ENCODE results near the gene NLGN2. TPM values are rescaled to one million over a fixed set of nuclear protein-coding genes. Genes with fewer than 3 reads are reported as not detected.

Gene NLGN2
- total and polyA plus RNA-seq, 4 donors, result 0.24 to 2.4 (median 0.90) TPM

- Histone ChIP-seq H3K4me1 (ENCODE audit: control insufficient read depth in 4 of 4, insufficient read depth in 4 of 4, low read length in 3 of 4) (peaks cover 6 to 18% (median 12%) of the 10 kb centered on the region in 4 donors), H3K9me3 (ENCODE audit: control insufficient read depth in 4 of 4, low read length in 3 of 4) (no peaks in the 10 kb centered on the region), H3K9ac (ENCODE audit: low read depth in 1 of 2, low read length in 2 of 2) (no peak overlapping the region), H3K36me3 (ENCODE audit: control insufficient read depth in 4 of 4, insufficient read depth in 3 of 4, low read depth in 1 of 4, low read length in 3 of 4) (peaks cover 0 to 2% (median 0%) of the 10 kb centered on the region in 4 donors), H3K27me3 (ENCODE audit: control insufficient read depth in 4 of 4, insufficient read depth in 4 of 4, low read length in 3 of 4) (peaks cover 0 to 3% (median 0%) of the 10 kb centered on the region in 4 donors), H3K27ac (ENCODE audit: low read depth in 1 of 2, low read length in 2 of 2) (no peak overlapping the region), H3K4me3 (ENCODE audit: low read depth in 1 of 3, low read length in 3 of 3) (peak overlapping the region; percentile 12 to 74 (median 63))
- no peak for DNase-seq (ENCODE audit: low spot score)
- 40% methylated on average over 7 of the region's 7 CpGs for WGBS
- TF ChIP-seq REST (IDR thresholded peaks at IDR 0.05), result no peak
Measured at GRCh38 chr17:7380321-7380720, 27.3 kb upstream of the NLGN2 start.

- TF ChIP-seq RXRA (IDR thresholded peaks at IDR 0.05), result no peak
- peak; percentile 53 for TF ChIP-seq REST (IDR thresholded peaks at IDR 0.05)
- no peak for TF ChIP-seq FOXA1 (IDR thresholded peaks at IDR 0.05)
- TF ChIP-seq MAX (IDR thresholded peaks at IDR 0.05), result no peak
- no peak for TF ChIP-seq HNF4G (IDR thresholded peaks at IDR 0.05)
- peak within 1 kb of the TSS in 1 of 2 donors; percentile 47 for H3K9ac ChIP-seq (ENCODE audit: low read depth in 1 of 2, low read length in 2 of 2)
- H3K27ac ChIP-seq (ENCODE audit: low read depth in 1 of 2, low read length in 2 of 2), result no peak within 1 kb of the TSS
- H3K4me3 ChIP-seq (ENCODE audit: low read depth in 1 of 3, low read length in 3 of 3), result peak within 1 kb of the TSS; percentile 45 to 74 (median 63)
- no peak for DNase-seq (ENCODE audit: low spot score)
- 4% methylated on average over 52 of the region's 52 CpGs for WGBS
- peaks cover 0 to 3% (median 0%) of the 10 kb centered on the region in 4 donors for H3K27me3 ChIP-seq (ENCODE audit: control insufficient read depth in 4 of 4, insufficient read depth in 4 of 4, low read length in 3 of 4)
- peaks cover 6 to 18% (median 12%) of the 10 kb centered on the region in 4 donors for H3K4me1 ChIP-seq (ENCODE audit: control insufficient read depth in 4 of 4, insufficient read depth in 4 of 4, low read length in 3 of 4)
- peaks cover 0 to 2% (median 0%) of the 10 kb centered on the region in 4 donors for H3K36me3 ChIP-seq (ENCODE audit: control insufficient read depth in 4 of 4, insufficient read depth in 3 of 4, low read depth in 1 of 4, low read length in 3 of 4)
- H3K9me3 ChIP-seq (ENCODE audit: control insufficient read depth in 4 of 4, low read length in 3 of 4), result no peaks in the 10 kb centered on the region
Measured at GRCh38 chr17:7380855-7381683, 26.6 kb upstream of the NLGN2 start, which contains the start of gene TNK1. TSS of gene TNK1 (plus strand) at chr17:7381089. CDS start at chr17:7382927, 1,838 bp downstream.

GRCh38 chr17:7382901-7383300 is 24.7 kb upstream of the NLGN2 start:
- Histone ChIP-seq H3K4me3 (ENCODE audit: low read depth in 1 of 3, low read length in 3 of 3) (no peak overlapping the region), H3K9me3 (ENCODE audit: control insufficient read depth in 4 of 4, low read length in 3 of 4) (no peaks in the 10 kb centered on the region), H3K9ac (ENCODE audit: low read depth in 1 of 2, low read length in 2 of 2) (no peak overlapping the region), H3K27ac (ENCODE audit: low read depth in 1 of 2, low read length in 2 of 2) (no peak overlapping the region), H3K27me3 (ENCODE audit: control insufficient read depth in 4 of 4, insufficient read depth in 4 of 4, low read length in 3 of 4) (peaks cover 0 to 3% (median 0%) of the 10 kb centered on the region in 4 donors), H3K36me3 (ENCODE audit: control insufficient read depth in 4 of 4, insufficient read depth in 3 of 4, low read depth in 1 of 4, low read length in 3 of 4) (peaks cover 0 to 6% (median 0%) of the 10 kb centered on the region in 4 donors), H3K4me1 (ENCODE audit: control insufficient read depth in 4 of 4, insufficient read depth in 4 of 4, low read length in 3 of 4) (peaks cover 6 to 18% (median 12%) of the 10 kb centered on the region in 4 donors)
- 94% methylated on average over 10 of the region's 10 CpGs for WGBS
- no peak for DNase-seq (ENCODE audit: low spot score)
- no peak for TF ChIP-seq HNF4G (IDR thresholded peaks at IDR 0.05)
- TF ChIP-seq MAX (IDR thresholded peaks at IDR 0.05), result no peak
- TF ChIP-seq YY1 (IDR thresholded peaks at IDR 0.05), result no peak
- no peak for TF ChIP-seq GABPA (IDR thresholded peaks at IDR 0.05 in 1 of 2, conservative IDR thresholded peaks at IDR 0.05 in 1 of 2)
- no peak for TF ChIP-seq NR2F2 (IDR thresholded peaks at IDR 0.05)
- TF ChIP-seq CTCF (IDR thresholded peaks at IDR 0.05; ENCODE audit: low read depth, low read length, missing input control), result no peak
- TF ChIP-seq SP1 (IDR thresholded peaks at IDR 0.05), result no peak
- no peak for TF ChIP-seq FOXA2 (IDR thresholded peaks at IDR 0.05)
- TF ChIP-seq JUND (IDR thresholded peaks at IDR 0.05), result no peak
- no peak for TF ChIP-seq TAF1 (conservative IDR thresholded peaks at IDR 0.05)
- no peak for TF ChIP-seq HNF4A (conservative IDR thresholded peaks at IDR 0.05)
